Measurements from ENCODE around the gene TMEM150B. TPM values are rescaled to one million over a fixed set of nuclear protein-coding genes. Genes with fewer than 3 reads are reported as not detected.
A peak's percentile ranks its signal among the peaks of the same experiment; 100 is the strongest.

TMEM150B gene
- total and polyA plus RNA-seq, 2 donors (not counting 1 experiment from before 2014, with no cell fraction given), result 1.4 TPM; not detected in 1

GRCh38 chr19:55339105-55339888 is 14.2 kb upstream of the TMEM150B start, which contains the start of gene KMT5C:
KMT5C (plus strand) TSS chr19:55339876; CDS start chr19:55341937, 2,061 bp downstream.
- peak within 1 kb of the TSS; percentile 93 for H3K27ac Mint-ChIP-seq
- POLR2A ChIA-PET, result interaction anchor here (0.6 to 1.8 kb wide), 16 partner anchors 33 to 1180 kb away, joined by 3 to 12 read pairs (median 4); partner anchors contain the start of genes FIZ1, HSPBP1, LENG1 and SYT5

More at GRCh38 chr19:55339105-55339888, 14.2 kb upstream of the TMEM150B start, which contains the start of gene KMT5C:
- peak within 1 kb of the TSS; percentile 94 for H3K4me3 Mint-ChIP-seq
- Histone ChIP-seq H3K9me3 (ENCODE audit: control extremely low read depth in 1 of 3, control insufficient read depth in 2 of 3, insufficient read depth in 1 of 3, low read length in 2 of 3) (peaks cover 0 to 7% (median 0%) of the 10 kb centered on the region in 3 donors), H3K4me2 (replicated peaks; ENCODE audit: low read depth, low read length, poor library complexity, severe bottlenecking) (peak within 1 kb of the TSS; percentile 99), H3K27me3 (replicated peaks in 1 of 4; ENCODE audit: control extremely low read depth in 1 of 4, control insufficient read depth in 3 of 4, insufficient read depth in 4 of 4, low read length in 3 of 4) (peaks cover 0 to 23% (median 9%) of the 10 kb centered on the region in 4 experiments), H3K36me3 (replicated peaks in 1 of 2; ENCODE audit: control extremely low read depth in 1 of 2, control insufficient read depth in 1 of 2, extremely low read depth in 1 of 2, insufficient read depth in 2 of 2, low read length in 1 of 2) (peaks cover 0 to 10% of the 10 kb centered on the region in 2 experiments), H3K4me1 (ENCODE audit: control insufficient read depth in 2 of 2, insufficient read depth in 2 of 2, low read length in 2 of 2) (peaks cover 16 to 28% of the 10 kb centered on the region in 2 donors), H3K79me2 (ENCODE audit: control insufficient read depth, insufficient read depth, low read length) (peaks cover 17% of the 10 kb centered on the region), H3K9ac (ENCODE audit: low read length) (peak within 1 kb of the TSS; percentile 98), H3K4me3 (ENCODE audit: control extremely low read depth in 1 of 5, extremely low read depth in 1 of 5, insufficient read depth in 1 of 5, low read depth in 2 of 5, low read length in 4 of 5) (peak within 1 kb of the TSS; percentile 65 to 91 (median 70)), H2AFZ (ENCODE audit: insufficient read depth, low read depth, low read length, poor library complexity, severe bottlenecking) (peak within 1 kb of the TSS; percentile 71), H4K20me1 (ENCODE audit: control insufficient read depth, insufficient read depth, low read length, poor library complexity, severe bottlenecking) (no peaks in the 10 kb centered on the region), H3K27ac (ENCODE audit: low read length in 2 of 2) (peak within 1 kb of the TSS; percentile 98)
- H3K9me3 Mint-ChIP-seq (ENCODE audit: insufficient read depth), result no peaks in the 10 kb centered on the region
- DNase-seq, result peak; percentile 100
- ATAC-seq (ENCODE audit: low read depth), result peak; percentile 79
- intact Hi-C loops (cut with micrococcal nuclease), result loop anchor here (1.0 to 5.0 kb wide), 10 partner anchors 15 to 1472 kb away; partner anchors contain the start of genes COX6B2, HSPBP1, ISOC2 and MYADM
- under 1% methylated on average over 59 of the region's 63 CpGs for WGBS (ENCODE audit: insufficient coverage)
- H3K27me3 Mint-ChIP-seq, result peaks cover 19% of the 10 kb centered on the region
- TF ChIP-seq EZH2 (IDR thresholded peaks at IDR 0.05; ENCODE audit: borderline replicate concordance, insufficient read depth, low read depth, low read length, poor library complexity, severe bottlenecking) (no peak), CTCF (IDR thresholded peaks at IDR 0.05) (no peak)
- peaks cover 20% of the 10 kb centered on the region for H3K4me1 Mint-ChIP-seq
- CTCF ChIA-PET, result interaction anchor here (0.5 to 1.8 kb wide), 15 partner anchors 10 to 1081 kb away, joined by 3 to 12 read pairs (median 5); partner anchors contain the start of genes HSPBP1, PPP6R1, TMEM238 and ZNF865
